GM18951 (cell line): ENCODE results near the gene CORO2A.
"Not testable (repeated sequence)": the region's sequence is repeated elsewhere in the genome, so short reads cannot be mapped to it uniquely, and the experiment has no call there.

Experiments used
- POLR2A ChIP-seq: IDR thresholded peaks from 4 replicates; pipeline ENCODE4 v1.6.1; 2011; ENCODE audit warnings: mild to moderate bottlenecking; ENCODE audit not compliant: insufficient read length, insufficient read depth; ENCODE audit errors: extremely low read depth
- in situ Hi-C: fragments of 300-500 bp; cut with MboI; formaldehyde crosslinking; loops from one replicate; pipeline ENCODE4 v1.12.0; 2022; ENCODE audit warnings: low sequenced_read_pairs, mixed read lengths, inconsistent platforms; ENCODE audit not compliant: unreplicated experiment

The CORO2A gene

GRCh38 chr9:98142182-98142907, 50.1 kb downstream of the CORO2A start:
- in situ Hi-C loops, result no loop called here
- no peak for TF ChIP-seq POLR2A

- in situ Hi-C loops, result no loop called here
- no peak for TF ChIP-seq POLR2A
Observed at GRCh38 chr9:98140503-98140902, 51.9 kb downstream of the CORO2A start.

GRCh38 chr9:98136489-98136888, 55.9 kb downstream of the CORO2A start:
- no peak for TF ChIP-seq POLR2A
- in situ Hi-C loops, result no loop called here

GRCh38 chr9:98135938-98136337, 56.5 kb downstream of the CORO2A start:
- in situ Hi-C loops, result no loop called here
- TF ChIP-seq POLR2A, result no peak

GRCh38 chr9:98135558-98135934, 56.9 kb downstream of the CORO2A start:
- TF ChIP-seq POLR2A, result no peak
- in situ Hi-C loops, result no loop called here

GRCh38 chr9:98134702-98135557, 57.5 kb downstream of the CORO2A start:
- in situ Hi-C loops, result no loop called here
- TF ChIP-seq POLR2A, result no peak

- in situ Hi-C loops, result no loop called here
- TF ChIP-seq POLR2A, result no peak
Observed at GRCh38 chr9:98132806-98133631, 59.4 kb downstream of the CORO2A start.

GRCh38 chr9:98132158-98132557, 60.3 kb downstream of the CORO2A start:
- no peak for TF ChIP-seq POLR2A
- in situ Hi-C loops, result no loop called here

- in situ Hi-C loops, result no loop called here
- no peak for TF ChIP-seq POLR2A
Observed at GRCh38 chr9:98130576-98131228, 61.7 kb downstream of the CORO2A start.

- in situ Hi-C loops, result not testable (repeated sequence)
Observed at GRCh38 chr9:98130060-98130459, 62.4 kb downstream of the CORO2A start.

- no peak for TF ChIP-seq POLR2A
- in situ Hi-C loops, result no loop called here
Observed at GRCh38 chr9:98129451-98129881, 63.0 kb downstream of the CORO2A start.

GRCh38 chr9:98128316-98128715, 64.1 kb downstream of the CORO2A start:
- TF ChIP-seq POLR2A, result no peak
- in situ Hi-C loops, result no loop called here

- in situ Hi-C loops, result no loop called here
- no peak for TF ChIP-seq POLR2A
Observed at GRCh38 chr9:98127226-98127625, 65.2 kb downstream of the CORO2A start.
